IgD-negative memory B cell (primary cell): ENCODE results near the gene ITLN2. TPM values are rescaled to one million over a fixed set of nuclear protein-coding genes. Genes with fewer than 3 reads are reported as not detected.
"Not testable (repeated sequence)": the region's sequence is repeated elsewhere in the genome, so short reads cannot be mapped to it uniquely, and the experiment has no call there.

Experiments used
- H3K27ac Mint-ChIP-seq, 3 donors: one replicate each; pipeline ENCODE4 v1.8.0; 2020 to 2022; ENCODE audit warnings: mild to moderate bottlenecking in 3 of 3, mixed read lengths in 3 of 3, moderate library complexity in 1 of 3
- H3K27me3 Mint-ChIP-seq: one replicate; pipeline ENCODE4 v1.8.0; 2021; ENCODE audit warnings: mixed read lengths
- H3K36me3 Mint-ChIP-seq: one replicate; pipeline ENCODE4 v1.8.0; 2020; ENCODE audit warnings: mild to moderate bottlenecking, mixed read lengths
- H3K4me1 Mint-ChIP-seq, 3 donors: one replicate each; pipeline ENCODE4 v1.8.0; 2020 to 2022; ENCODE audit warnings: mixed read lengths in 3 of 3, mild to moderate bottlenecking in 1 of 3
- H3K4me3 Mint-ChIP-seq, 4 donors: one replicate each; pipeline ENCODE4 v1.8.0; 2020 to 2022; ENCODE audit warnings: mild to moderate bottlenecking in 4 of 4, mixed read lengths in 4 of 4, moderate library complexity in 3 of 4
- H3K9me3 Mint-ChIP-seq, 3 donors: one replicate each; pipeline ENCODE4 v1.8.0; 2020 to 2021; ENCODE audit warnings: mixed read lengths in 3 of 3, mild to moderate bottlenecking in 1 of 3
- polyA plus RNA-seq: library from polyadenylated mRNA; unstranded; fragments of 300-500 nt; fragmentation: Illumina TruSeq; gene quantifications from one replicate; pipeline ENCODE4 v1.2.3, GENCODE V29; 2021

The ITLN2 gene
- polyA plus RNA-seq, 1 donor from 2014 or later = not detected

GRCh38 chr1:160975026-160975425, 20.4 kb upstream of the ITLN2 start:
- Mint-ChIP-seq H3K27ac (no peak overlapping the region), H3K9me3 (no peaks in the 10 kb centered on the region), H3K4me1 (peaks cover 0 to 5% (median 0%) of the 10 kb centered on the region in 3 donors), H3K4me3 (no peak overlapping the region), H3K36me3 (no peaks in the 10 kb centered on the region), H3K27me3 (peaks cover 3% of the 10 kb centered on the region)

- Mint-ChIP-seq H3K36me3 (no peaks in the 10 kb centered on the region), H3K4me1 (peaks cover 0 to 5% (median 0%) of the 10 kb centered on the region in 3 donors), H3K27ac (no peak overlapping the region), H3K9me3 (no peaks in the 10 kb centered on the region), H3K27me3 (peaks cover 3% of the 10 kb centered on the region), H3K4me3 (no peak overlapping the region)
Observed at GRCh38 chr1:160973491-160973890, 18.9 kb upstream of the ITLN2 start.

GRCh38 chr1:160972939-160973338, 18.3 kb upstream of the ITLN2 start:
- Mint-ChIP-seq H3K9me3 (no peaks in the 10 kb centered on the region), H3K27me3 (peaks cover 3% of the 10 kb centered on the region), H3K36me3 (no peaks in the 10 kb centered on the region), H3K27ac (no peak overlapping the region), H3K4me3 (no peak overlapping the region), H3K4me1 (peaks cover 0 to 5% (median 0%) of the 10 kb centered on the region in 3 donors)

GRCh38 chr1:160971618-160972056, 17.0 kb upstream of the ITLN2 start:
- Mint-ChIP-seq H3K4me1 (peaks cover 0 to 5% (median 0%) of the 10 kb centered on the region in 3 donors), H3K4me3 (no peak overlapping the region), H3K27me3 (peaks cover 5% of the 10 kb centered on the region), H3K36me3 (no peaks in the 10 kb centered on the region), H3K9me3 (no peaks in the 10 kb centered on the region), H3K27ac (no peak overlapping the region)

- Mint-ChIP-seq H3K9me3 (no peaks in the 10 kb centered on the region), H3K27ac (peak overlapping the region in 1 of 3 donors; percentile 31), H3K27me3 (peaks cover 4% of the 10 kb centered on the region), H3K4me3 (peak overlapping the region in 2 of 4 donors; percentile 6 to 20), H3K4me1 (no peaks in the 10 kb centered on the region), H3K36me3 (no peaks in the 10 kb centered on the region)
Observed at GRCh38 chr1:160963521-160963920, 8.9 kb upstream of the ITLN2 start.

- H3K27me3 Mint-ChIP-seq = peaks cover 2% of the 10 kb centered on the region
- H3K9me3 Mint-ChIP-seq = no peaks in the 10 kb centered on the region
- H3K27ac Mint-ChIP-seq = no peak overlapping the region
- H3K4me1 Mint-ChIP-seq = no peaks in the 10 kb centered on the region
- no peaks in the 10 kb centered on the region for H3K36me3 Mint-ChIP-seq
- H3K4me3 Mint-ChIP-seq = no peak overlapping the region
Observed at GRCh38 chr1:160961419-160961818, 6.8 kb upstream of the ITLN2 start.

- no peaks in the 10 kb centered on the region for H3K36me3 Mint-ChIP-seq
- H3K9me3 Mint-ChIP-seq = no peaks in the 10 kb centered on the region
- no peak overlapping the region for H3K4me3 Mint-ChIP-seq
- peaks cover 0 to 2% (median 2%) of the 10 kb centered on the region in 3 donors for H3K4me1 Mint-ChIP-seq
- H3K27me3 Mint-ChIP-seq = no peaks in the 10 kb centered on the region
- H3K27ac Mint-ChIP-seq = peak overlapping the region in 1 of 3 donors; percentile 50
Observed at GRCh38 chr1:160956966-160957365, 2.4 kb upstream of the ITLN2 start.

- Mint-ChIP-seq H3K4me1 (peaks cover 0 to 2% (median 2%) of the 10 kb centered on the region in 3 donors), H3K27me3 (no peaks in the 10 kb centered on the region), H3K27ac (no peak overlapping the region), H3K4me3 (no peak overlapping the region), H3K36me3 (no peaks in the 10 kb centered on the region), H3K9me3 (no peaks in the 10 kb centered on the region)
Observed at GRCh38 chr1:160953030-160953429, 1.6 kb downstream of the ITLN2 start.

GRCh38 chr1:160952129-160952510, 2.5 kb downstream of the ITLN2 start:
- Mint-ChIP-seq H3K4me1 (peaks cover 0 to 2% (median 2%) of the 10 kb centered on the region in 3 donors), H3K4me3 (no peak overlapping the region), H3K27ac (no peak overlapping the region), H3K9me3 (no peaks in the 10 kb centered on the region), H3K36me3 (no peaks in the 10 kb centered on the region), H3K27me3 (peaks cover under 1% of the 10 kb centered on the region)

GRCh38 chr1:160951443-160952128, 3.0 kb downstream of the ITLN2 start:
- no peak overlapping the region for H3K27ac Mint-ChIP-seq
- peaks cover 3% of the 10 kb centered on the region for H3K27me3 Mint-ChIP-seq
- H3K36me3 Mint-ChIP-seq = no peaks in the 10 kb centered on the region
- H3K4me3 Mint-ChIP-seq = no peak overlapping the region
- H3K4me1 Mint-ChIP-seq = peaks cover 0 to 2% (median 2%) of the 10 kb centered on the region in 3 donors
- H3K9me3 Mint-ChIP-seq = no peaks in the 10 kb centered on the region

- Mint-ChIP-seq H3K4me1 (peaks cover 0 to 2% (median 2%) of the 10 kb centered on the region in 3 donors), H3K36me3 (no peaks in the 10 kb centered on the region), H3K4me3 (no peak overlapping the region), H3K27me3 (peaks cover 3% of the 10 kb centered on the region), H3K9me3 (no peaks in the 10 kb centered on the region), H3K27ac (peak overlapping the region in 1 of 3 donors; percentile 37)
Observed at GRCh38 chr1:160950657-160951056, 4.0 kb downstream of the ITLN2 start.

GRCh38 chr1:160949881-160950280, 4.7 kb downstream of the ITLN2 start:
- Mint-ChIP-seq H3K4me1 (peaks cover 0 to 2% (median 2%) of the 10 kb centered on the region in 3 donors), H3K27ac (no peak overlapping the region)

GRCh38 chr1:160949216-160949880, 5.3 kb downstream of the ITLN2 start:
- not testable (repeated sequence) for H3K4me1 Mint-ChIP-seq, H3K4me3 Mint-ChIP-seq, H3K27ac Mint-ChIP-seq, H3K9me3 Mint-ChIP-seq, H3K36me3 Mint-ChIP-seq, H3K27me3 Mint-ChIP-seq

More at GRCh38 chr1:160949881-160950280, 4.7 kb downstream of the ITLN2 start:
- H3K4me3 Mint-ChIP-seq = no peak overlapping the region
- peaks cover 7% of the 10 kb centered on the region for H3K27me3 Mint-ChIP-seq
- no peaks in the 10 kb centered on the region for H3K36me3 Mint-ChIP-seq
- no peaks in the 10 kb centered on the region for H3K9me3 Mint-ChIP-seq

- not testable (repeated sequence) for H3K27me3 Mint-ChIP-seq, H3K27ac Mint-ChIP-seq, H3K4me1 Mint-ChIP-seq, H3K9me3 Mint-ChIP-seq, H3K4me3 Mint-ChIP-seq, H3K36me3 Mint-ChIP-seq
Observed at GRCh38 chr1:160947174-160947759, 7.3 kb downstream of the ITLN2 start.

GRCh38 chr1:160945881-160946280, 8.7 kb downstream of the ITLN2 start:
- H3K36me3 Mint-ChIP-seq, H3K27me3 Mint-ChIP-seq, H3K27ac Mint-ChIP-seq, H3K4me3 Mint-ChIP-seq, H3K9me3 Mint-ChIP-seq, H3K4me1 Mint-ChIP-seq: not testable (repeated sequence)
